Measurements from ENCODE around the gene LGR5. TPM values are rescaled to one million over a fixed set of nuclear protein-coding genes. Genes with fewer than 3 reads are reported as not detected.
A peak's percentile ranks its signal among the peaks of the same experiment; 100 is the strongest.

LGR5 gene
- total and polyA plus RNA-seq, 2 of the 13 experiments (the other 11 are each of a cell fraction or from before 2014, with no cell fraction given), result 37.0 to 121 TPM

- TF ChIP-seq TRIM22 (IDR thresholded peaks at IDR 0.05) (no peak), RXRA (CRISPR knock-in tag; IDR thresholded peaks at IDR 0.05) (peak; percentile 77; the same call in 1 of the 2 replicates), HMGA1 (CRISPR knock-in tag; conservative IDR thresholded peaks at IDR 0.05) (no peak), MEIS1 (CRISPR knock-in tag; IDR thresholded peaks at IDR 0.05; ENCODE audit: borderline replicate concordance) (peak; percentile 89; the same call in 1 of the 2 replicates), HNRNPL (IDR thresholded peaks at IDR 0.05; ENCODE audit: low read depth, low read length) (no peak), ZNF362 (CRISPR knock-in tag; IDR thresholded peaks at IDR 0.05; ENCODE audit: borderline replicate concordance) (peak; percentile 97), CHD4 (IDR thresholded peaks at IDR 0.05; ENCODE audit: borderline replicate concordance, low read length) (peak; percentile 67; the same call in 1 of the 2 replicates), IKZF5 (CRISPR knock-in tag; IDR thresholded peaks at IDR 0.05) (peak; percentile 81; the same call in 1 of the 2 replicates), ZFAT (CRISPR knock-in tag; conservative IDR thresholded peaks at IDR 0.05) (no peak), ZNF512 (CRISPR knock-in tag; IDR thresholded peaks at IDR 0.05) (no peak), ZNF687 (CRISPR knock-in tag; IDR thresholded peaks at IDR 0.05) (no peak), ZNF264 (CRISPR knock-in tag; IDR thresholded peaks at IDR 0.05) (no peak), ZNF558 (CRISPR knock-in tag; IDR thresholded peaks at IDR 0.05; ENCODE audit: borderline replicate concordance) (no peak), TEF (CRISPR knock-in tag; IDR thresholded peaks at IDR 0.05) (peak; percentile 77; the same call in 1 of the 2 replicates), ZNF891 (CRISPR knock-in tag; IDR thresholded peaks at IDR 0.05) (no peak), ZNF713 (CRISPR knock-in tag; IDR thresholded peaks at IDR 0.05) (no peak)
- TF ChIP-seq, protein P1, sequence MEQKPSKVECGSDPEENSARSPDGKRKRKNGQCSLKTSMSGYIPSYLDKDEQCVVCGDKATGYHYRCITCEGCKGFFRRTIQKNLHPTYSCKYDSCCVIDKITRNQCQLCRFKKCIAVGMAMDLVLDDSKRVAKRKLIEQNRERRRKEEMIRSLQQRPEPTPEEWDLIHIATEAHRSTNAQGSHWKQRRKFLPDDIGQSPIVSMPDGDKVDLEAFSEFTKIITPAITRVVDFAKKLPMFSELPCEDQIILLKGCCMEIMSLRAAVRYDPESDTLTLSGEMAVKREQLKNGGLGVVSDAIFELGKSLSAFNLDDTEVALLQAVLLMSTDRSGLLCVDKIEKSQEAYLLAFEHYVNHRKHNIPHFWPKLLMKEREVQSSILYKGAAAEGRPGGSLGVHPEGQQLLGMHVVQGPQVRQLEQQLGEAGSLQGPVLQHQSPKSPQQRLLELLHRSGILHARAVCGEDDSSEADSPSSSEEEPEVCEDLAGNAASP (CRISPR knock-in tag; IDR thresholded peaks at IDR 0.05; ENCODE audit: borderline replicate concordance), result peak; percentile 90
Measured at GRCh38 chr12:71536939-71537622, 97.5 kb downstream of the LGR5 start (continued).
